HG03064 (cell line): ENCODE data around the gene TRIM66.

Experiments
- ATAC-seq: cut with Tn5 transposase; IDR thresholded peaks from one replicate; pipeline ENCODE4 v1.9.1; 2021; ENCODE audit warnings: low read depth; ENCODE audit not compliant: unreplicated experiment

TRIM66 gene

DNA sequence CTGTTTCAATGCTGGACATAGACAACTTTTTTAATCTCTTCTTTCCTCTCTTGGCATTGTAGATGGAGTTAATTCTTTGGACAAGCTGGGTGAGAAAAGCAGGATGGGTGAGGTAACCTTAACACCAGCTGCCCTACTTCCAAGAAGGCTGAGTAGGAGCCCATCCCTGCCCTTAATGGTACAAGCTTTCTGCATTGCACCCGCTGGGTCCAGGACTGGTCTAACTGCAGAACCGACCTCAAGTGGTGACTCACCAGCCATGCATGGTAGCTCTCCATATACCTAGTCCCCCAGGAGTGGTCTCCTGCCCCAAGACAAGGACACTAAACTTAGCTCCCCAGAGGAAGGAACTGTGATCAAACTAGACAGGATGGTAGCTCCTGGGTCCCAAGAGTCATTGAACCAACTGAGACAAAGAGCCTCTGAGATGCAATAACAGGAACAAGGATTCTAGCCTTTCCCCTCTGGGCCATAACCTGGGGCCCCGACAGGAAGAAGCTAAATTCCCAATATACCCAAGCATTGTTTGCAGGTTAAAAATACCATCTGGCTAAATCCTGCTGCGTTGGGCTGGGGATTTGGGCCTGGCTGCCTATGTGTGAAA is 32.3 kb upstream of the TRIM66 start:
- ATAC-seq: no peak

DNA sequence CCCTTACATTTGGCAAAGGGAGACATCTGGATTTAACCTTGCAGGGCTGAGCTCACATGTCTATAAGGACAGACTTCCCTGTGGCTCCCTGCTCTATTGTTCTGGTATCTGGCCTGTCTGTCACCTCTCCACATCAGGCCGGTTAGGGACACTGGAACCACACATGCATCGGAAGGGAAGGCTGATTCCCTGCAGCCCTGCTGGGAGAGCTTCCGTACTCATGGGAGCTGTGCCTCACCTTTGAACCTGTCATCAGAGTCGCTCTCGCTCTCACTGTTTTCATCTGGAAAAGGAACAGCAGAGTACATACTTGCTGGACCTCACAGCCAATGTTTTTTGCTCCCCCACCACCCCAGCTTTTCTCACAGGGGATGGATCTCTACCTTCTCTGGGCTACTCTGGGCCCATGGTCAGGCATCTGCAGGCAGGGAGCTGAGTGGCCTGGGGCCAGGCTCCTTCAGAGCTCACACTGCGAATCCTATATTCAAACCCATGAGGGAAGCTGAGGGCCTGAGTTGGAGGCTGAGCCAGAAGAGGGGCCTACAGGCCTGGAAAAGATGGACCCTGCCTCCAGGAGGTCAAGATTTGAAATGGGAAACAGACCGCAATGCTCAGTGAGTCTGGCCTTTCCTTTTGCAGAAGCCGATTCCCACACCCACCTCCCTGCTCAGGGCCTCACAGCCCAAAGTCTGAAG is 31.4 kb upstream of the TRIM66 start:
- ATAC-seq: no peak

DNA sequence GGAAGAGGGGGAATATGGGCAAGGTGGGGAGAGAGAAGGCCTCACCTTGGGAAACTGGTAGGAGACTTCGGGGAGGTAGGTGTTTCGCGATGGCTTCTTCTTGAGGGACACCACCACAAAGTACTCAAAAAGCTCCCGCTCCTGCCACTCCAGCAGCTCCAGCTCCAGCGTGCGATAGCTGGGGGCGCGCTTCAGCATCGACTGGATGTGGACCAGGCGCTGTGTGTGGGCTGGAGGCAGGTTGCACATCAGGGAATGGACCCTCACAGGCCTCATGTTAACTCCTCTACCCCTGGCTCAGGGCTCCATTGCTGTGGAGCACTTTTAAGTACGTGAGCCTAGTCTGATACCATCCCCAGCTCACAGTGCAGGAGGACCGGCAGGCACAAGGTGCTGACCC is 30.0 kb upstream of the TRIM66 start:
- ATAC-seq: no peak

DNA sequence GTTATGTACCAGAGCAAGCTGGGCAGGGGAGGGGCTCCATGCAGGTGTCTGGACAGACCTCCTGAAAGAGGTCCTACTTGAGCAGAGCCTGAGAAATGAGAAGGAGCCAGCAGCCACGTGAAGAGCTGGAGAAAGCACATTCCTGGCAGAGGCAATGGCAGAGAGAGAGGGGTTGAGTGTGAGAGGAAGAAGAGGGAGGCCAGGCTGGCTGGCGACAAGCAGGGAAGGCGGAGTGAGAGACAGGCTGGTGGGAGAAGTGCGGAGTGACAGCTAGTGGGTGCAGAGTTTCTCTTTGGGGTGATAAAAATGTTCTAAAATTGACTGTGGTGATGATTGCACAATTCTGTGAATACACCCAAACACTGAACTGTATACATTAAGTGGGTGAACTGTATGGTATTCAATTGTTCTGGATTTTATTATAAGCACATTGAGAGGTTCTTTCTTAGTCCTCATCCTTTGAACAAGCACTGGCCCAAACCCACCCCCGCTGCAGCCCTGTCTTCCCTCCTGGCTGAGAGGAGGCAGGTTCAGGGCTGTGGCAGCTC is 29.5 kb upstream of the TRIM66 start:
- no peak for ATAC-seq

DNA sequence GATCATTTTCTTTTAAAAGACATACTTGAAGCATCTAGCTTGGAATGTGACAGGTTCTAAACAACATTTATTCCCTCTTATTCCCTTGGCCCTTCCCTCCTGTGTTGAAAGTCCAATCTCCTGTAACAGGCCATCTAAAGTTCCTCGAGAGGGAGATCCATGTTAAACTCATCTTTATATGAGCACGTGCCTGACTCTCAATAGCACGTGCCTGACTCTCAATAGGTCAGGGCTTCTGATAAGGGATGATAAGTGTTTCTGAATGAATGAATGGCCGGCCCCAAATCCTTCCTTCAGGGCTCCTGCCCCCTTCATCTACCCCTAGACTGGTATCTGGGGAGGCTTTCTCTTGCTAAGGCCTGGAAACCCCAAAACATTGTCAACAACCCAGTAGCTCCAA is 27.3 kb upstream of the TRIM66 start:
- ATAC-seq: no peak

DNA sequence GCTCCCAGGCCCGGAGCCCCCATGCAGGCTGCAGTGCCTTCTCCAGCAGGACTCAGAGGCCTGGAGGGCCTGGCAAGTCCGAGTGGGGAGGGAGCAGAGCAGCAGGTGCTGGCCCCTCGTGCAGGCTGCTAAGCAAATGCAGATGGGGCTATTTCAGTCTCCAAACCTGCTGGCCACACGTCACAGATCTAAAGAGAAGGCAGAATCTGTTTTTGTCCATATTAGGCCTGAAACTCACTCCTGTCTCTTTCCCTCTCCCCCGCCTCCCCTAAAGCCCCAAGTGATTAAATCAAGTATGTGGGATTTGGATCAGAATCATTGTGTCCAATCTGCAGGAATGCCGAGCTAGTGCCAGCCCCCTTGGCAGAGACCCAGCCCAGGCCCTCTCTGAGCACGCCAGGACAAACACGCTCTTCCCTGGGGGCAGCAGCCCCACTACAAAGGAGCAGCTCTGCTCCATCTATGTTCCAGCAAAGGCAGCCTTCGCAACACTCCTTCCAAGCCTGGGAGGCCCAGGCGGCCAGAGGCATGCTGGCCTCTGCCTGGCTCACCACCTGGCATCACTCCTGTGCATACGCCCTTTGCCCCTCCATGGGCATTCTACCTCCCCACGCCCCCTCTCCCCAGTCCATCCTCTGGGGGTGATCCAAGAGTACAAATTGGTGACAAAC is 26.7 kb upstream of the TRIM66 start:
- no peak for ATAC-seq

DNA sequence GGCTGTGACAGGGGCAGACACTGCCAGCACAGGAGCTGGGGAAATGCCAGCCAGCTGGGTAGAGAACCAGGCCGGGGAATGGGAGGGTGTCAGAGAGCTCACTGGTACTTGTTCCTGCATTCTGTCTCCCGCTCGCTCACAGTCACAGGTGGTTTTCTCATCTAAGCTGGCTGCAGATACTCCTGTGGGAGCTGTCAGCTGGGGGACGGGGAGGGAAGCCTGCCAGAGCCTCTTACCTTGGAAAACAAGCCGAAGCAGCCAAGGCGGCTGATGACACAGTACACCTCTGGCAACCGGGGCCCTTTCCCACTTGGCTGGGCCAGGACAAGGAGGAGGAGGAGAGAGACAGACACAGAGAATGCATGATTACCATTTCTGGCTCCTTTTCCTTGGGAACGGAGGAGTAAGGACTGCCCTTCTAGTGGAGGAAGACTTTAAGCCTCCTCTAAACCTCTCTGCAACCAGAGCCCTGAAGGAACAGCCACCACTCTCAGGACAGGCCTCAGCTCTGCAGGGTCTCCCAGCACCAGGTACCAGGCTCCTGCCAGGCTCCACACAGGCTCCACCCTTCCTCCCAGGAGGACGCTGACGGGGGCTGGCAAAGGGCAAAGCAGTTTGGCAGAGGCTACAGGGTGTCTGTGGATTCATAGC is 25.2 kb upstream of the TRIM66 start:
- no peak for ATAC-seq

DNA sequence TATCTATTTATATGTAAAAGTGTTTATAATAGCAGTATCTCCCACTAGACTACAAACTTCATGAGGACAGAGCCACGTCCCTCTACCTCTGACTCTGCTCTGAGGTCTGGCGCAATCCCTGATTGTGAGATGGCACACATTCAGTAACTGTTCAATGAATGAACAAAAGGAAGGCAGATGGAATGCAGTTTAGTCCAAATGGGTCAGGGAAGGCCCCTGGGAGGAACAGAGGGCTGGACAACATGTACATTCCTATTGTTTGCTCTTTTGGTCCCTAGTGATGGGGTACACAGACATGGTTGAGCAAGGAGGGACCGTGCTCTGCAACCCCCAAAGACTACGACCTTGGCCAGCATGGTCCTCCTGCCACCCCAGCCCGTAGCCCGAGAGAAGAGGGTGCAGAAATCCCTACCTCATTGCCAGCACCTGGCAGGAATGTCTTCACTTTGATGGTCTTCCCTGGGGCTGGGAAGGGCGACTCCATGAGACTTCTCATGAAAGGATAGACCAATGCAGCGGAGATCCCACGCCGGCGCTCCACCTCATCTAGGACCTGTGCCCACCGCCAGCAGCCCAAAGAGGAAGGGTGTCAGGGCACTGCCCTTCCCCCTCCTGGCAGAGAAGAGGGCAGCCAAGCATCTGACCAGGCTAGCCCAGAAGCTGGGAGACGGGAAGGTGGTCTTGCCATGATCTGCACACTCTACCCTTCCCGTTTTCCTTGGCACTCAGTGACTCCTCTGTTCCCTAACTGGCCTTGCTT is 24.4 kb upstream of the TRIM66 start:
- ATAC-seq: no peak

DNA sequence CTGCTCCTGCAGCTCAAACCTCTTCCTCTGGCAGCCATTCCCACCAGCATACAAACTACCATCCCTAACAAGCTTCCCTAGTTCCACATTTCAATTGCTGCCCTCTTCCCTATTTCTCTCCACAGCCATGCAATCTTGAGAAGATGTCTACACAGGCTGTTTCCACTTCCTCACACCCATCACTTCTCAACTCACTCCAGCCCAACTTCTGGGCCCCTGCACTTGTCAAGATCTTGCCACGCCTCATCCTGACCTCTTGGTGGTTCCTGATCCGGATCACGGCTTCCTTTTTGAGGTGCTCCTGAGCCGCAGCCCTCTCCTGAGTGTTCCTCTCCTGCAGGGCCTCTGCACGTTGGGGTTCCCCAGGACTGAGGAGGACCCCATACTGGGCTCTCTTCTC is 22.7 kb upstream of the TRIM66 start:
- no peak for ATAC-seq

DNA sequence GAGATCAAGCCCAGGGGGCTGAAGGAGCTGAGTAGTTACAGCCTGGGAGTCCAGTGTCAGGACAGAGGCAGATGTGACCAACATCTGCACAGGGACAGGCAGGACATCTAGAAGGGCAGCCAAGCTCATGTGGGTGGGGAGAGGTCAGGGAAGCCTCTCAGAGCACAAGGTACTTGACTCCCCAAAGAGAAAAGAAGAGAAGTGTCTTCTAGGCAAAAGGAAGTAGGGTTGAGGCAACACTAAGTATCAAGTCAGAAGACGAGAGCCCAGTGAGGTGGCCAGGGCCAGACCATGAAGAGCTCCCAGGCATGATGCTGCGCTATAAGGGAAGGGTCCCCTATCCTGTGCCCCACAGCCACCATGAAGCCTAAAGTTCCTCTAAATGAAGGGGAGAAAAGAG is 21.7 kb upstream of the TRIM66 start:
- ATAC-seq: no peak

DNA sequence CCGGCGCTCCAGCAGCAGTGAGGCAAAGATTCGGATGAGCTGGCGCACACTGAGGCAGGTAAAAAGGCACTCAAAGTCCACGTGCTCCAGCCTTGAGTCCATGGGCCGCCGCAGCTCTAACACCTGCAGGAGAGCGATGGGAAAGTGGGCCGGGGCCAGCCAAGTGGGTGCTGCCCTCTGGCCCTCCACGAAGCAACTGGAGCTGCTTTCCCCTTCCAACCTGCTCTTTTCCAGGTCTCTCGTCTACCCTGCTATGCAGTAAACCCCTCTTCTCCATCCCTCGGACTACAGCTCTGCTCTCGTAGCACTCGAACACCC is 20.1 kb upstream of the TRIM66 start:
- no peak for ATAC-seq

DNA sequence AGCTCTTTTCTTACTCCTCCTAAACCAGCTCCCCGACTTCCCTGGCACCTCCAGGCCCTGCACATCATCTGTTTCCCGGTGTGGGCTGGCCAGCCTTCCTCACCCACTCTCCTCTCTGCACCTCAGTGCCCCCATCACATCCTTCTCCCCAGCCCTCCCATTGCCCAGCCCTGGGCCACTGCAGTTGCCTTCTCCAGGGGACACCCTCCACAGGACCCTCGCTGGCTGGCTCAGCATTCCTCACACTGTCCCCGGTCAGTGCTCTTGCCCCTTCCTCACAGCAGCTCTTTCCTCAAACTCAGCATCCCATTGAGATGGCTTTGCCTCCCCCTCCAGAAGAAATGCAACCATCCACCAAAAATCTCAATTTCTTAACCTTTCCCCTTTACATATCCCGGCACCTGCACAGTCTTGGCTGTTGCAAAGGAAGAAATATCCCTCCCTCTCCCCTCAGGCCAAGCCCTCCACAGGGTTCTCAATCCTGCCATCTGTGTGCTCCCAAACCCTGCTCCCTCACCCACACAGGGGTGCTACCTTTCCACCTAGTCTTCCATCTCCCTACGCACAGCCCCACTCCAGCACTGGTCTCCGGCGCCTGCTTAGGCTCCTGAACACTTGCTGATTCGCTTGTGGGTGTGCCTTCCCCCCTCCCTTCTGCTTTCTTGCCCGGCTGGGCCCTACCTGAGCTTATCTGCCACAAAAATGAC is 19.6 kb upstream of the TRIM66 start:
- ATAC-seq: no peak

DNA sequence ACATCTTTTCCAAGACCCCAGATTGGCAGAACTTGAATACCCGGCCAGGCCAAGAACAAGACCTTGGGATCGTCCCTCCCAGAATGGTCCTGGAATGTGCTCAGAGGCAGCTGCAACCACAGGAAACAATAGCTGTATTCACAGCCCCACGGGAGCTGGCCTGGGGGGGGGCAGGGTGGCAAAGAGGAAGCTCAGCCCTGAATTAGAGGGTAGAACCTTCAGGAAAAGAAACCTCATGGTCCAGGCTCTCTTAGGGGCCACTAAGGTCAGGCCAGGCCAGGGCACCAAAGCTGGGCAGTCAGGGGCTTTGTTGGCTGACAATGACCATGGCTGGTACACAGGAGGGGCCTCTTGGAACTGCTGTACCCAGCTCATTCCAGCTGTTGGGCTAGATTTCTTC is 17.4 kb upstream of the TRIM66 start:
- ATAC-seq: no peak

DNA sequence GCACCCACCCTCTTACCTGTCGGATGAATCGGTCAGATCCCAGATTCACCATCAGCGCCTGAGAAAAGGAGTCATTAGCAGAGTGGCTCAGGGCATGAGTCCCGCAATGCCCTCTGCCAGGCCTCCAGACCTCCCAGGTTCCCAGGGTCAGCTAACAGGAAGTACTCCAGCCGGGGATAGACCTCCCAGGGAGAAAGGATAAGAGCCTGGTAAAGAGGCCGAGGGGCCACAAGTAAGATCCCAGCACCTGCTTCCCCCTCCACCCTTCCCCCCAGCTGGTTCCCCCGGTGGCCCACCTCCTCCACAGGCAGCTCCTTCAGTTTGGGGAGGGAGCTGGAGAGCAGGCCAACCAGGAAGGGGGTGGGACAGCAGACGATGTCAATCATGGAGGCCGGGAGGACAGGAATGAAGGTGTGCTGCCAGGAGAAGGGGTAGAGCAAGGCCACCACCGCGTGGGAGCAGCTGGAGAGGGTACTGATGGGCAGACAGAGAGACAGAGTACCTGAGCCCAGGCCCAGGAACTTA is 16.5 kb upstream of the TRIM66 start:
- ATAC-seq: no peak

DNA sequence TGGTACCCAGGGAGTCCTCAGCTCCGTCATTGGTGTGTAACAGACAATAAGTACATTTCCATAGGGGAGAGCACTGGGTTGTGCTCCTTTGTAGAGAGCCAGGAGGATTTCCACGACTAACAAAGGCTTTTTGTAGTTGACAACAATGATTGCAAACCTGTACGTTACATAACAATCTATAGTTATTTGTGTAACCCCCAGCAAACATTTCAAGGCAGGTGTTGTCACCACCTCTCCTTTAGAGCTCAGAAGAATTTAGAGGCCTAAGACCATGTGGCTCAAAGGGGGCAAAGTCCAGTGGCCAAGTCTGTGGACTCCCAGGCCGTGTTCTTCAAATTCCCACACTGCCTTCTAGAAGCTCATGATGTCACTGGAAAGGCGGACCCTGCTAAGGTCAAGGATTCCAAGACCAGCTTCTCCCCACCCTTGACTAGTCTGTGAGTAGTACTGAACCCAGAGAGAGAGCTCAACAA is 15.9 kb upstream of the TRIM66 start:
- ATAC-seq: no peak

DNA sequence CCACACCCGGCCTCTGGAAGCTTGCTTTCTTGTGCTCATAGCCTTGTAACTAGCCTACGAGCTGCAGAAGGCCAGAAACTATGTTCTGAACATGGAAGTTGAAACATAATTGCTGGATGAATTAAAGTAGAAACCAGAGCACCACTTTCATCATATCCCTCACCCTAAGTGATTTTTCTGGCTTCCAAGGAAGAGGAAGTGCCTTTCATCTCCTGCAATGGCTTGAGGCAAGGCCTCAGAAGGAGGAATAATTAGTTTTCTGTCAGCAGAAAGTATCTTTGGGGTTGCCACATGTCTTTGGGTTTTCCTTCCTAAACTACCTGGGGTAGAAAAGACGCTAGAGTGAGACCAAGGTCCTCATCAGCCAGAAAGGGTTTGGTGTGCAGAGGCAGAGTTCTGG is 14.6 kb upstream of the TRIM66 start:
- no peak for ATAC-seq

DNA sequence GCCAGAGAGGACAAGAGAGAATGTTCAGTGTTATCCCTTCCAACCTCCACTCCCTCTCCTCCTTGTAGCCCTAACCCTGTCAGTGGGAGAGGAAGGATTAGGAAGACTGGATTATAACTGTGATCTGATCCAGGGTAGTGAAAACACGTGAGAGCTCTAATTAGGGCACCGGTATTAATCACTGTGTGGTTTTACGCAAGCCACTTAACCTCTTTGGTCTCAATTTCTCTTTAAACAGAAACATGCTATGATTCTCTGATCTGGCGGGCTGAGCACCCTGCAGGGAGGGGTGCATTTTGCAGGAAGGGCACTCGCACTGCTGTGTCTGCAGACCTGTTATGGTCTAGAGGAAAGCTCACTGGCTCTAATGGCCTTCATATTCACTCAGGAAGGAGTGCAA is 11.7 kb upstream of the TRIM66 start:
- no peak for ATAC-seq

DNA sequence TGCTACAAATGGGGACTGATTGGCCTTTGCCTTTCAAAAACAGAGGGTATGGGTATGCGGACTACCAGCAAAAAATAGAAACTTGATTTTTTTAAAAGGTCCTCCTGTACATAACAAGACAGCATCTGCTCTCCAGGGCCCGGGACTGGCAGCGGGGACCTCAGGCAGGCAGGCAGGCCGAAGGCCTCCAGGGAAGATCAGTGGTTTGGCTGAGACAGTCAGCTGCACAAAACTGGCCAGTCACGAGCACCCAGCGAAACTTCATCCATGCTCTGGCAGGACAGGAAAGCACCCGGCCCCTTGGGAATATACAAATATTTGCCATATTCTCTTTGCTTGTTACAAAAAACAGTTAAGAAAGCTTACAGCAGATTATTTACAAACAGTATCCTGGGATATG is 11.1 kb upstream of the TRIM66 start:
- no peak for ATAC-seq

DNA sequence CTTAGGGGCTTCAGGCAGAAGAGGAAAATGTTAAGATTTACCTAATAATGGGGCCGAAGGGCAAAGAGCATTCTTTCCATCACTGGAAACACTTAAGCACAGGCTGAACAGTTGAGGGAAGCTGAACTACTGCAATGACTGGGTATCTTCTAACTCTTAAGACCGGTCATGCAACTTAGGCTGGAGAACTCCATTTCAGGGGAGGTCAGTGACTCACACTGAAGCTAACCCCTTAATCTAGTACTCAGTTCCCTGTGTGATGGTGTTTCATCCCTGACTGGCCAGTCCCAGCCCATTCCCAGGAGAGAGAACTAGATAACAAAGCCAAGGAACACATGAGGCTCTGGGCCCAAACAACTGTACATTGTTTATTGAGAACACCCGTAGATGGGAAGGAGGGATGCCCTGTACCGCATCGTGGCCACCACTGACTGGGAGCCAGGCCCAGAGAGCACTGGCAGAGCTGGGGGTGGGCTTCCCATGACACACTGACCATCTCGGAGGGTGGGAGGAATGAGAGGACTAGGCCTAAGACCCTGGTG is 10.6 kb upstream of the TRIM66 start:
- ATAC-seq: no peak

DNA sequence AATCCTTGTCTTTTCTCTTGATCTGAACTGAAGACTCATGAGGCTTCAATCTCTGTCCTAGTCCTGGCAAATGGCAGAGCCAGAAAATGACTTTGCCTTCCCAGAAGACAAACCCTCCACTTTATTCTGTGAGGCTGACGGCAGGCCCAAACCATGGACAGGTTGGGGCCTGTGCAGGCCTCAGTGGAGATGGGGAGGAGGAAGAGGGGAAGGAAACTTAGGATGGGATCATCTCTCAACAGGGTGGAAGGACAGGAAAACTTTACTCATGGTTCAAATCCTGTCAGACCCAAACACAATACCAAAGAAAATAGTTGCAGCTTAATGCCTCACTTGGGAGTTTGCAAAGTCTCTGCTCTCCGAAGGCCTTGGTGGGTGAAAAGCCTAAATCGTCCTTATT is 10.0 kb upstream of the TRIM66 start:
- no peak for ATAC-seq
